HepG2 (cell line): ENCODE data around the gene TMEM95. TPM values are rescaled to one million over a fixed set of nuclear protein-coding genes. Genes with fewer than 3 reads are reported as not detected.

Experiments
- BORCS8-MEF2B ChIP-seq: sonication (generic); formaldehyde crosslinking; IDR thresholded peaks from 2 replicates; pipeline ENCODE4 v1.8.0; 2022; ENCODE audit warnings: mild to moderate bottlenecking, missing genetic modification reagents
- ELF1 ChIP-seq: sonication (generic); formaldehyde crosslinking; IDR thresholded peaks from 2 replicates; pipeline ENCODE4 v1.4.0; 2020; ENCODE audit warnings: missing genetic modification reagents
- GATA4 ChIP-seq: sonication (generic); IDR thresholded peaks from 2 replicates; pipeline ENCODE4 v1.6.1; 2016; ENCODE audit warnings: antibody characterized with exemption, low read depth, borderline replicate concordance
- HCFC1 ChIP-seq: fragments of 150-350 bp; IDR thresholded peaks from 2 replicates; pipeline ENCODE4 v1.6.1; 2014; ENCODE audit warnings: low read depth, low read length
- HNRNPK ChIP-seq: fragments of 200-400 bp; formaldehyde crosslinking; IDR thresholded peaks from 2 replicates; pipeline ENCODE4 v1.6.1; 2018; ENCODE audit warnings: low read length, low read depth, moderate library complexity, mild to moderate bottlenecking; ENCODE audit not compliant: poor library complexity, severe bottlenecking
- HNRNPL ChIP-seq: fragments of 200-400 bp; formaldehyde crosslinking; IDR thresholded peaks from 2 replicates; pipeline ENCODE4 v1.6.1; 2017; ENCODE audit warnings: mild to moderate bottlenecking, low read depth, low read length
- KAT8 ChIP-seq: IDR thresholded peaks from 2 replicates; pipeline ENCODE4 v1.6.1; 2016; ENCODE audit warnings: missing genetic modification reagents, missing compliant biosample characterization
- MAZ ChIP-seq, 2 experiments: sonication (generic) in 1 of 2; formaldehyde crosslinking in 1 of 2; IDR thresholded peaks; 2 replicates each; pipeline versions ENCODE4 v1.5.0 to v1.6.1; 2012 to 2020; ENCODE audit warnings: low read depth in 2 of 2, mild to moderate bottlenecking in 2 of 2, borderline replicate concordance in 1 of 2, improper control_type of control experiment in 1 of 2, low read length in 1 of 2, missing genetic modification reagents in 1 of 2, moderate library complexity in 1 of 2
- PHF8 ChIP-seq: sonication (generic); formaldehyde crosslinking; IDR thresholded peaks from 2 replicates; pipeline ENCODE4 v1.5.0; 2020; ENCODE audit warnings: missing genetic modification reagents
- SMC3 ChIP-seq: IDR thresholded peaks from 2 replicates; pipeline ENCODE4 v1.6.1; 2011; ENCODE audit warnings: low read length, improper control_type of control experiment
- TGIF2 ChIP-seq: IDR thresholded peaks from 2 replicates; pipeline ENCODE4 v1.6.1; 2016; ENCODE audit warnings: control low read depth, missing compliant biosample characterization
- WIZ ChIP-seq: sonication (generic); formaldehyde crosslinking; IDR thresholded peaks from 2 replicates; pipeline ENCODE4 v1.5.1; 2020; ENCODE audit warnings: mild to moderate bottlenecking, missing genetic modification reagents
- ZNF343 ChIP-seq: sonication (generic); formaldehyde crosslinking; IDR thresholded peaks from 2 replicates; pipeline ENCODE4 v1.4.0; 2020; ENCODE audit warnings: mild to moderate bottlenecking, missing genetic modification reagents
- ZNF563 ChIP-seq: sonication (generic); formaldehyde crosslinking; IDR thresholded peaks from 2 replicates; pipeline ENCODE4 v1.8.0; 2022; ENCODE audit warnings: mild to moderate bottlenecking, moderate library complexity, missing genetic modification reagents
- ZNF891 ChIP-seq: sonication (generic); formaldehyde crosslinking; IDR thresholded peaks from 2 replicates; pipeline ENCODE4 v1.5.0; 2020; ENCODE audit warnings: mild to moderate bottlenecking, missing genetic modification reagents
- ZSCAN31 ChIP-seq: sonication (generic); formaldehyde crosslinking; IDR thresholded peaks from 2 replicates; pipeline ENCODE4 v1.5.0; 2020; ENCODE audit warnings: low read depth, mild to moderate bottlenecking, missing genetic modification reagents
- ZSCAN9 ChIP-seq: IDR thresholded peaks from 2 replicates; pipeline ENCODE4 v1.6.1; 2016; ENCODE audit warnings: borderline replicate concordance
- polyA plus RNA-seq, 8 experiments: library from polyadenylated mRNA; depleted of rRNA in 3 of 8; stranded (reverse) in 7 of 8; unstranded in 1 of 8; fragments of >200 nt; fragmentation: Illumina TruSeq in 4 of 8; extraction: Trizol in 4 of 8; gene quantifications; 2 replicates each; pipeline versions ENCODE4 v1.2.1 to v1.2.3, GENCODE V29; 2011 to 2016; ENCODE audit warnings: low read depth in 4 of 8, missing spikeins in 1 of 8, mixed read lengths in 1 of 8; ENCODE audit not compliant: insufficient read depth in 1 of 8
- total RNA-seq, 5 experiments: library from RNA; depleted of rRNA; stranded (reverse); fragments of >200 nt; fragmentation: Illumina TruSeq; extraction: Trizol; gene quantifications; 2 replicates each; pipeline ENCODE4 v1.2.3, GENCODE V29; 2016; ENCODE audit warnings: low read depth in 1 of 5
- TF ChIP-seq, protein P1 (sequence below): IDR thresholded peaks from 2 replicates; pipeline ENCODE4 v1.6.1; 2016; ENCODE audit warnings: low read depth, borderline replicate concordance
- TF ChIP-seq, protein P2 (sequence below): sonication (generic); formaldehyde crosslinking; IDR thresholded peaks from 2 replicates; pipeline ENCODE4 v1.4.0; 2020; ENCODE audit warnings: mild to moderate bottlenecking, low read depth, missing genetic modification reagents
- TF ChIP-seq, protein P3 (sequence below): sonication (generic); formaldehyde crosslinking; conservative IDR thresholded peaks from 2 replicates; pipeline ENCODE4 v1.8.0; 2022; ENCODE audit warnings: low read depth, missing genetic modification reagents
- TF ChIP-seq, protein P4 (sequence below): sonication (generic); formaldehyde crosslinking; IDR thresholded peaks from 2 replicates; pipeline ENCODE4 v1.8.1; 2023; ENCODE audit warnings: mild to moderate bottlenecking, moderate library complexity, missing genetic modification reagents

Gene TMEM95
- total and polyA plus RNA-seq, 2 of the 13 experiments (the other 11 are each of a cell fraction or from before 2014, with no cell fraction given), result not detected

DNA sequence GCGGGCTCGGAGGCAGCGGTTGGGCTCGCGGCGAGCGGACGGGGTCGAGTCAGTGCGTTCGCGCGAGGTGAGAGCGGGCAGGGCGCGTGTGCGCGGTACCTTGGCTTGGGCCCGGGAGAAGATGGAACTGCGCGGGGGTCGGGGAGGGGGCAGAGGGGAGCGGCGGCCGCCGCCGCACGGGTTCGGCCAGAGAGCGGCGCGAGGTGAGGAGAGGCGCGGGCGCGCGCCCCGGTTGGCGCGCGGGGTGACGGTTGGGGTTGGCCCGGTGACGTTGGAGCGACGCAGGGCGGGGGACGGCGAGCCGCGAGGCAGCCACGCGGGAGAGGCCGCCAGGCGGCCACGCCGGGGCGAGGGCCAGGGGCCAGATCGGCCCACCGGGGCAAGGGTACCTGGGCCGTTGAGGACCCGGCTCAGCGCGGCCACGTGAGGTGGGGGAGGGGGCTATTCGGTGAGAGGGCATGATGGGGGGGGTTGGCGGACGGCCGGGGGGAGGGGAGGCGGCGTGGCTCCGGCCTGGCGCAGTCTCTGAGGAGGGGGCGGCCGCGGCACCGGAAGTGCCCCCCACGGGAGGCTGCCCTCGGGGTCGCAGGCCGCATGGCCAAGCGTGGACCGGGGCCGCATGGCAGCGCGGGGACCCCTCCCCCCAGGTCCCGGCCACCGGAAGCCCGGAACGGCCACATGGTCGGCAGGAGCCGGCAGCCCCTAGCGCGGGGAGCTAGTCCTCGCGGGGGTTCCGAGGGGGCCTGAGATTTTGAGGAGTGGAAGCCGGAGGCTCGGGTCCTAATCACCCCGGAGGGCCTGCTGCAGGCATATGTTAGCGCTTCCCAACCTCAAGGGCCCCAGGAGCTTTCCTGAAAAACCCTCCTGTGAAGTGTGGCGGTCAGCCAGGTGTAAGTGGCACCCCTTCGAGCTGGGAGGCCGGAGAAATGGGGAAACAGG, 47.0 kb upstream of the TMEM95 start (continued):
- TF ChIP-seq HNRNPK (peak; percentile 79), ZSCAN31 (CRISPR knock-in tag) (no peak), ELF1 (CRISPR knock-in tag) (0 out of 2 replicates have a peak, but pooled peaks have one; percentile 27), BORCS8-MEF2B (CRISPR knock-in tag) (peak; percentile 30; the same call in 1 of the 2 replicates), WIZ (no peak; the same call in none of the 2 replicates), KAT8 (CRISPR knock-in tag) (0 out of 2 replicates have a peak, but pooled peaks have one; percentile 12), GATA4 (no peak), ZSCAN9 (CRISPR knock-in tag) (0 out of 2 replicates have a peak, but pooled peaks have one; percentile 24), HNRNPL (0 out of 2 replicates have a peak, but pooled peaks have one; percentile 57), PHF8 (CRISPR knock-in tag) (0 out of 2 replicates have a peak, but pooled peaks have one; percentile 56), ZNF563 (CRISPR knock-in tag) (peak; percentile 54; the same call in 1 of the 2 replicates), TGIF2 (CRISPR knock-in tag) (peak; percentile 78), ZNF343 (CRISPR knock-in tag) (0 out of 2 replicates have a peak, but pooled peaks have one; percentile 40), ZNF891 (CRISPR knock-in tag) (peak; percentile 11; the same call in 1 of the 2 replicates), MAZ (IDR thresholded peaks at IDR 0.05; ENCODE audit: borderline replicate concordance, low read depth, low read length) (no peak), MAZ (CRISPR knock-in tag; IDR thresholded peaks at IDR 0.05; ENCODE audit: low read depth) (0 out of 2 replicates have a peak, but pooled peaks have one; percentile 45), SMC3 (no peak), HCFC1 (no peak)
- TF ChIP-seq, protein P1, sequence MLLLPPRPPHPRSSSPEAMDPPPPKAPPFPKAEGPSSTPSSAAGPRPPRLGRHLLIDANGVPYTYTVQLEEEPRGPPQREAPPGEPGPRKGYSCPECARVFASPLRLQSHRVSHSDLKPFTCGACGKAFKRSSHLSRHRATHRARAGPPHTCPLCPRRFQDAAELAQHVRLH (CRISPR knock-in tag), result 0 out of 2 replicates have a peak, but pooled peaks have one; percentile 32
- TF ChIP-seq, protein P2, sequence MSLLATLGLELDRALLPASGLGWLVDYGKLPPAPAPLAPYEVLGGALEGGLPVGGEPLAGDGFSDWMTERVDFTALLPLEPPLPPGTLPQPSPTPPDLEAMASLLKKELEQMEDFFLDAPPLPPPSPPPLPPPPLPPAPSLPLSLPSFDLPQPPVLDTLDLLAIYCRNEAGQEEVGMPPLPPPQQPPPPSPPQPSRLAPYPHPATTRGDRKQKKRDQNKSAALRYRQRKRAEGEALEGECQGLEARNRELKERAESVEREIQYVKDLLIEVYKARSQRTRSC (CRISPR knock-in tag), result 0 out of 2 replicates have a peak, but pooled peaks have one; percentile 59
- TF ChIP-seq, protein P3, sequence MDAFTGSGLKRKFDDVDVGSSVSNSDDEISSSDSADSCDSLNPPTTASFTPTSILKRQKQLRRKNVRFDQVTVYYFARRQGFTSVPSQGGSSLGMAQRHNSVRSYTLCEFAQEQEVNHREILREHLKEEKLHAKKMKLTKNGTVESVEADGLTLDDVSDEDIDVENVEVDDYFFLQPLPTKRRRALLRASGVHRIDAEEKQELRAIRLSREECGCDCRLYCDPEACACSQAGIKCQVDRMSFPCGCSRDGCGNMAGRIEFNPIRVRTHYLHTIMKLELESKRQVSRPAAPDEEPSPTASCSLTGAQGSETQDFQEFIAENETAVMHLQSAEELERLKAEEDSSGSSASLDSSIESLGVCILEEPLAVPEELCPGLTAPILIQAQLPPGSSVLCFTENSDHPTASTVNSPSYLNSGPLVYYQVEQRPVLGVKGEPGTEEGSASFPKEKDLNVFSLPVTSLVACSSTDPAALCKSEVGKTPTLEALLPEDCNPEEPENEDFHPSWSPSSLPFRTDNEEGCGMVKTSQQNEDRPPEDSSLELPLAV (CRISPR knock-in tag), result no peak
- TF ChIP-seq, protein P4, sequence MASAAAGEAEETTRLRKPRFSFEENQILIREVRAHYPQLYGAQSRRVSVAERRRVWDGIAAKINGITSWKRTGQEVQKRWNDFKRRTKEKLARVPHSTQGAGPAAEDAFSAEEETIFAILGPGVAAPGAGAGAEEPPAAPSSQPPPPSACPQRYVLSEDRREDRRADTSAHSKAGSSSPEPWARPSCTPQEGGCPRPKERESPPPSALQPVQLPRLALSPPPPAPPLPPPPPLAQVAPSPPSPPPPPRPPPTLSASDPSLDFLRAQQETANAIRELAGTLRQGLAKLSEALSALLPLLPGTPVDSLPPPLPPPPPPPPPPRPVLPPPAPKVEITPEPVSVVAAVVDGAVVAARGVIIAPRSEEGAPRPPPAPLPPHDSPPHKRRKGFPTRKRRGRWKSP, result peak; percentile 62; the same call in 1 of the 2 replicates
